ENCODE measurements around the gene TGM5.
A peak's percentile ranks its signal among the peaks of the same experiment; 100 is the strongest.

The TGM5 gene

GRCh38 chr15:43196760-43197548, 69.8 kb downstream of the TGM5 start:
- no peak for DNase-seq (ENCODE audit: low read depth, low spot score)

- DNase-seq (ENCODE audit: low read depth, low spot score) = no peak
These were observed 71.9 kb downstream of the TGM5 start for GRCh38 chr15:43194795-43195194.

- no peak for DNase-seq (ENCODE audit: low read depth, low spot score)
These were observed 73.0 kb downstream of the TGM5 start for GRCh38 chr15:43193710-43194109.

GRCh38 chr15:43190178-43190577, 76.5 kb downstream of the TGM5 start:
- DNase-seq (ENCODE audit: low read depth, low spot score) = no peak

- no peak for DNase-seq (ENCODE audit: low read depth, low spot score)
These were observed 77.4 kb downstream of the TGM5 start for GRCh38 chr15:43189296-43189695.

- no peak for DNase-seq (ENCODE audit: low read depth, low spot score)
These were observed 79.1 kb downstream of the TGM5 start for GRCh38 chr15:43187544-43188155.

- no peak for DNase-seq (ENCODE audit: low read depth, low spot score)
These were observed 80.8 kb downstream of the TGM5 start for GRCh38 chr15:43186003-43186353.

- peak; percentile 52 for DNase-seq (ENCODE audit: low read depth, low spot score)
These were observed 81.3 kb downstream of the TGM5 start, which contains the start of gene CCNDBP1 for GRCh38 chr15:43185157-43186002. CCNDBP1 (plus strand) TSS chr15:43185403; CDS start chr15:43185499, 96 bp downstream.

- DNase-seq (ENCODE audit: low read depth, low spot score) = no peak
These were observed 82.2 kb downstream of the TGM5 start for GRCh38 chr15:43184407-43185124.

GRCh38 chr15:43183270-43183669, 83.5 kb downstream of the TGM5 start:
- DNase-seq (ENCODE audit: low read depth, low spot score) = no peak
